Hepatocyte (in vitro differentiated cells): ENCODE results near the gene SAMD3.
"Not testable (repeated sequence)": the region's sequence is repeated elsewhere in the genome, so short reads cannot be mapped to it uniquely, and the experiment has no call there.

Experiments used
- EZH2 ChIP-seq: fragments of 200-600 bp; sonication (generic); IDR thresholded peaks from 2 replicates; pipeline ENCODE4 v1.6.1; 2016; ENCODE audit warnings: antibody characterized with exemption, mild to moderate bottlenecking, borderline replicate concordance
- EZH2phosphoT487 ChIP-seq: fragments of 200-600 bp; sonication (generic); IDR thresholded peaks from one replicate; pipeline ENCODE4 v1.6.1; 2018; ENCODE audit warnings: antibody characterized with exemption, mild to moderate bottlenecking, low read depth, moderate library complexity; ENCODE audit not compliant: unreplicated experiment, severe bottlenecking
- TF ChIP-seq, protein P1 (sequence below): fragments of 200-600 bp; sonication (generic); IDR thresholded peaks from 2 replicates; pipeline ENCODE4 v1.5.1; 2016; ENCODE audit warnings: antibody characterized with exemption, mild to moderate bottlenecking; ENCODE audit not compliant: poor library complexity

DNA sequence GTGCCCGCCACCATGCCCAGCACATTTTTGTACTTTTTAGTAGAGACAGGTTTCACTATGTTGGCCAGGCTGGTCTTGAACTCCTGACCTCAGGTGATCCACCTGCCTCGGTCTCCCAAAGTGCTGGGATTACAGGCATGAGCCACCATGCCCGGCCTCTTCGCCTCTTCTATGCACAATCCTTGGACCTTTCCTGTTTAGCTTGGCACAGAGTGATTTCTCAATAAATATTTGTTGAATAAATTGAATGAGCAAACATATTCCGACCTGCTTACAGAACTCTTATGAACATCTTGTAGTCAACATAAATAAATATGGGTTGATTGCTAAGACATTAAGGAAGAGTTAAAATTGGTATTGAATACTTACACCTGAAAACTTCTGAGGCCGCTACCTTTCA, 7.8 kb upstream of the SAMD3 start:
- TF ChIP-seq, protein P1, sequence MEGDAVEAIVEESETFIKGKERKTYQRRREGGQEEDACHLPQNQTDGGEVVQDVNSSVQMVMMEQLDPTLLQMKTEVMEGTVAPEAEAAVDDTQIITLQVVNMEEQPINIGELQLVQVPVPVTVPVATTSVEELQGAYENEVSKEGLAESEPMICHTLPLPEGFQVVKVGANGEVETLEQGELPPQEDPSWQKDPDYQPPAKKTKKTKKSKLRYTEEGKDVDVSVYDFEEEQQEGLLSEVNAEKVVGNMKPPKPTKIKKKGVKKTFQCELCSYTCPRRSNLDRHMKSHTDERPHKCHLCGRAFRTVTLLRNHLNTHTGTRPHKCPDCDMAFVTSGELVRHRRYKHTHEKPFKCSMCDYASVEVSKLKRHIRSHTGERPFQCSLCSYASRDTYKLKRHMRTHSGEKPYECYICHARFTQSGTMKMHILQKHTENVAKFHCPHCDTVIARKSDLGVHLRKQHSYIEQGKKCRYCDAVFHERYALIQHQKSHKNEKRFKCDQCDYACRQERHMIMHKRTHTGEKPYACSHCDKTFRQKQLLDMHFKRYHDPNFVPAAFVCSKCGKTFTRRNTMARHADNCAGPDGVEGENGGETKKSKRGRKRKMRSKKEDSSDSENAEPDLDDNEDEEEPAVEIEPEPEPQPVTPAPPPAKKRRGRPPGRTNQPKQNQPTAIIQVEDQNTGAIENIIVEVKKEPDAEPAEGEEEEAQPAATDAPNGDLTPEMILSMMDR: not testable (repeated sequence)
- not testable (repeated sequence) for TF ChIP-seq EZH2, EZH2phosphoT487
